Measurements from ENCODE around the gene TBCK.

TBCK gene

DNA sequence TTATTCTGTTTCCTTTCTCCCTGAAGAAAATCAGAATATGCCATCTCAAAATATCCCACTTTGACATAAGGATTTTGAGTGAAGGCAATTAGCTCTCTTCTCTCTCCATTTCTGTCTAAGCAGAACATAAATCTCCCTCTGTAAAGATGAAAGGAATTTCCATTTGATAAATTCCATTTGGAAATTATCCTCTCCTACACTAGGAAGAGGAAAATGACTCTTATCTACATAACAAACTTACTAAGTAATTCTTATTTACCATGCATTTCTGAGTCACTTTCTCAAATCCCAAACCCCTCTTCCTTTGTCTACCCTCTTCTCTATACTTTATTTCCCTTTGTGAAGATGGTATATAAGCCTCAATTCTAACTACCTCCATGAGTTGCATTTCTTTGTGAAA lies 11.4 kb downstream of the TBCK start:
- Histone ChIP-seq H3K9me3 (ENCODE audit: control insufficient read depth, low read length) (no peaks in the 10 kb centered on the region), H3K27me3 (replicated peaks; ENCODE audit: control insufficient read depth, insufficient read depth, low read length) (no peaks in the 10 kb centered on the region), H3K4me1 (ENCODE audit: control insufficient read depth, insufficient read depth, low read length) (peaks cover 15% of the 10 kb centered on the region), H3K36me3 (ENCODE audit: control insufficient read depth, insufficient read depth, low read length, severe bottlenecking) (peaks cover 18% of the 10 kb centered on the region), H3K9ac (ENCODE audit: low read length) (no peak overlapping the region), H3K4me3 (ENCODE audit: low read length) (no peak overlapping the region)
- no peak for DNase-seq (ENCODE audit: low read depth)

DNA sequence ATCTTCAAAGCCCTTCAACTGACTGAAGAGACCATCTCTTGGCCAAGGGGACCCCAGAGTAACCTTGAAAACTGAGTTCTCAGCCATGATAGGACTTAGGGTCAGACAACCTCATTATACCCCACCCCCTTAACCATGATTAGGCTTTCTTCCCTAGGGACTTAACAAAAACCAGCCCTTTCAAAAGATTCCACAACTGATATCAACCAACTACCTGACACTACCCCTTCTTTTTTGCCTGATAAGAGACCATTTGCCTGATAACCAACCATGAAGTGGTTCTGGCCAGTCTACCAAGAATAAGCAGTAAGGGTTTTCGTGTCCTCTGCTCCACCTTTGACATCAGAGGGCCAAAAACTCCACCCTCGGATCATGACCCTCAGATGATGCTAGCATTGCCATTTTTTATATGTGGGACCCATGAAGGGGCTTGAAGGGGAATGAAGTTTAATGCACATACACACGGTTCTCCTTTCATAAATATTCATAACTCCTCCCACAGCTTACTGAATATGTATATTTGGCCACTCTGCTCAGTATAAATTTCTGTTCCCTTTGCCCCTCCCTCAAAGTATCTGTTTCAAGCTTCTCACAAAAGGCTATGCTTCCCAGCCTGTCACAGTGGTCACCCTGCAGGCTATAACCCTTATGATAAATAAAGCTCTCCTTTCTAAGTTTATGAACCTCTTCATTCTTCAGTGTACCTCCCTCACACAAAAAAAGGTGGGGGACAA lies 12.3 kb downstream of the TBCK start:
- Histone ChIP-seq H3K9me3 (ENCODE audit: control insufficient read depth, low read length) (no peaks in the 10 kb centered on the region), H3K4me3 (ENCODE audit: low read length) (no peak overlapping the region), H3K36me3 (ENCODE audit: control insufficient read depth, insufficient read depth, low read length, severe bottlenecking) (peaks cover 25% of the 10 kb centered on the region), H3K4me1 (ENCODE audit: control insufficient read depth, insufficient read depth, low read length) (peaks cover 15% of the 10 kb centered on the region), H3K9ac (ENCODE audit: low read length) (no peak overlapping the region), H3K27me3 (replicated peaks; ENCODE audit: control insufficient read depth, insufficient read depth, low read length) (no peaks in the 10 kb centered on the region)
- no peak for DNase-seq (ENCODE audit: low read depth)

DNA sequence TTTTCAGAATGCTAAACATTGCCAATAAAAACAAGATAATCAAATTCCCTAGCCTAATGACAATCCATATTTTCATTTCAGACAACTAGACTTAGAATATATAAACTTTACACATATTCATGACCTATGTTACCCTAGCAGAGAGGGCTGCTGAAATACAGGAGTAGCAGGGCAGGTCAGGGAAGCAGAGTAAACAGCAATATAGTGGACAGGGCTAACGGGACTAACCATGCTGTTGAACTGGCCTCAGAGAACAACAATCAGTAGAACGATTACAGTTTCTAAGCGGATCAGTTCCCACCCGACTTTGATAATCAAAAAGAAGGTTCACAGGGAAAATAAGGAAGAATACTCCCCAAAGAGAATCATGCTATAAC lies 14.0 kb downstream of the TBCK start:
- DNase-seq (ENCODE audit: low read depth): no peak
- H3K4me3 ChIP-seq (ENCODE audit: low read length): peak overlapping the region; percentile 58
- H3K9me3 ChIP-seq (ENCODE audit: control insufficient read depth, low read length): no peaks in the 10 kb centered on the region
- H3K9ac ChIP-seq (ENCODE audit: low read length): peak overlapping the region; percentile 48
- peaks cover 23% of the 10 kb centered on the region for H3K36me3 ChIP-seq (ENCODE audit: control insufficient read depth, insufficient read depth, low read length, severe bottlenecking)
- H3K4me1 ChIP-seq (ENCODE audit: control insufficient read depth, insufficient read depth, low read length): peaks cover 15% of the 10 kb centered on the region
- H3K27me3 ChIP-seq (replicated peaks; ENCODE audit: control insufficient read depth, insufficient read depth, low read length): no peaks in the 10 kb centered on the region

DNA sequence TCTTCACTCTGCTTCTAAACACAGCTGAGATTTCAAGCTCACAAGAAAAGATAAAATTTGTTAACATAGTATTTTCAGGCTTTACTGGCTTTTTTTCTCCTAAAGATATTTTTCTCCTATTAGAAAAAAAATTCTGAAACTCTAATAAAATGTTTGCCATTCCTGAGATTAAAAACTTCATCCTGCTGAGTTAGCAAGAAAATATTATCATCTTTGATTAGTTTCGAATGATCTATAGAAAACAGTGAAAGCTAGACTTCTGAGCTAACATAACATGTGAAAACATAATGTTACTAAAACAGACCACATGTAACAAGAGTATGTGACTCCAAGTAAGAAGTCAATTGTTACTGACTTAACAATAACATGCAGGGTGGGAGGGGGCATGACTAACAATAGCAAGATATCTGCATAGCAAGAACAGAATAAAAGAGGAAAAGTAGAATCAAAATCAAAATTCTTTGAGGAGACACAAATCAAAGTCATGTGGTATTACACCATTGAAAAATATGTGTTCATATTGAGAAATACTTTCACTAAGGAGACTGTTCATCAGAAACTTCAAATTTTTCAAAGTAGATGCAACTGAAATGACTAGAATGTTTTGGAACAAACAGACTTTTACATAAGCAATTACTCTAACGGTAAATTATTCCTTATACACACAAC lies 14.5 kb downstream of the TBCK start:
- peaks cover 19% of the 10 kb centered on the region for H3K36me3 ChIP-seq (ENCODE audit: control insufficient read depth, insufficient read depth, low read length, severe bottlenecking)
- H3K9ac ChIP-seq (ENCODE audit: low read length): peak overlapping the region; percentile 48
- DNase-seq (ENCODE audit: low read depth): peak; percentile 80

DNA sequence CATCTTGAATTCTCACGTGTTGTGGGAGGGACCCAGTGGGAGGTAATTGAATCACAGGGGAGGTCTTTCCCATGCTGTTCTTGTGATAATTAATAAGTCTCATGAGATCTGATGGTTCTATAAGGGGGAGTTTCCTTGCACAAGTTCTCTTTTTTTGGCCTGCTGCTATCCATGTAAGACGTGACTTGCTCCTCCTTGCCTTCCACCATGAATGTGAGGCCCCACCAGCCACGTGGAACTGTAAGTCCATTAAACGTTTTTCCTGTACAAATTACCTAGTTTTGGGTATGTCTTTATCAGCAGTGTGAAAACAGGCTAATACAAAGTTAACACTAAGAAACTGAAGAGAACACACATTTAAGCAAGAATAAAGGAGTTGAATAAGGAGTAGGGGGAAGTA lies 16.0 kb downstream of the TBCK start:
- Histone ChIP-seq H3K4me1 (ENCODE audit: control insufficient read depth, insufficient read depth, low read length) (peaks cover 15% of the 10 kb centered on the region), H3K4me3 (ENCODE audit: low read length) (no peak overlapping the region), H3K9ac (ENCODE audit: low read length) (no peak overlapping the region), H3K27me3 (replicated peaks; ENCODE audit: control insufficient read depth, insufficient read depth, low read length) (no peaks in the 10 kb centered on the region), H3K9me3 (ENCODE audit: control insufficient read depth, low read length) (no peaks in the 10 kb centered on the region), H3K36me3 (ENCODE audit: control insufficient read depth, insufficient read depth, low read length, severe bottlenecking) (peaks cover 17% of the 10 kb centered on the region)
- no peak for DNase-seq (ENCODE audit: low read depth)

More for the DNA sequence above, 14.5 kb downstream of the TBCK start:
- no peaks in the 10 kb centered on the region for H3K9me3 ChIP-seq (ENCODE audit: control insufficient read depth, low read length)
- no peaks in the 10 kb centered on the region for H3K27me3 ChIP-seq (replicated peaks; ENCODE audit: control insufficient read depth, insufficient read depth, low read length)
- H3K4me1 ChIP-seq (ENCODE audit: control insufficient read depth, insufficient read depth, low read length): peaks cover 15% of the 10 kb centered on the region
- H3K4me3 ChIP-seq (ENCODE audit: low read length): peak overlapping the region; percentile 58

DNA sequence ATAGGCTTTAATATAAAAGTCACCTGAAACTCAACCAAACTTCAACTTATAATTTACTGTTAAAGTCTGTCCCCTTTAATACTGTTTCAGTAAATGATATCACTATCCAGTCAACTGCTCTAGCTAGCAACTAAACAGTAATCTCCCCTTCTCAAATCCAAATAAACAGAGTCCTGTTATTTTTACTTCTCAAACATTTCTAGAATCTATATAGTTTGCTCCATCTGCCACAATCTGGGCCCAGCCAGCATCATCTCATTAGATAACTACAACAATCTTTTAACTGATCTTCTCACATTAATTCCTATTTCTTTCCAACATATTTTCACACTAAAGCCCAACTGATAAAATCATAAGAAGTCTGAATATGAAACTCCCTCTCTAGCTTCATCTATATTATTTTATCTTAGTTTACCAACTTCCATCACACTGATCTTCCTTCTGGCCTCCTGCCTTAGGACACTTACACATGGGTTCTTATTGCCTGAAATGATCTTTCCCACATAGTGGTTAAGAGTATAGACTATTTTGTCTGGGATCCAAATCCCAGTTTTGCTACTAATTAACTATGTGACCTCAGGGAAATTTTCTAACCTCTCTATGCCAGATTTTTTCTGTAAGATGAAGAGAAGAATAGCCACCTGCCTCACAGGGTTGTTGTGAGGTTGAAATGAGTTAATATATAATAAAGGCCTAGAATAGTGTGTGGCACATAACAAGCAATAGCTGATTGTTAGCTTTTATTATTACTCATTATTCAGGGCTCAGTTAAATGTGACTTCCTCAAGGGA lies 18.6 kb downstream of the TBCK start:
- Histone ChIP-seq H3K4me1 (ENCODE audit: control insufficient read depth, insufficient read depth, low read length) (peaks cover 14% of the 10 kb centered on the region), H3K9ac (ENCODE audit: low read length) (no peak overlapping the region), H3K4me3 (ENCODE audit: low read length) (no peak overlapping the region), H3K27me3 (replicated peaks; ENCODE audit: control insufficient read depth, insufficient read depth, low read length) (no peaks in the 10 kb centered on the region), H3K9me3 (ENCODE audit: control insufficient read depth, low read length) (no peaks in the 10 kb centered on the region), H3K36me3 (ENCODE audit: control insufficient read depth, insufficient read depth, low read length, severe bottlenecking) (peaks cover 35% of the 10 kb centered on the region)
- no peak for DNase-seq (ENCODE audit: low read depth)

DNA sequence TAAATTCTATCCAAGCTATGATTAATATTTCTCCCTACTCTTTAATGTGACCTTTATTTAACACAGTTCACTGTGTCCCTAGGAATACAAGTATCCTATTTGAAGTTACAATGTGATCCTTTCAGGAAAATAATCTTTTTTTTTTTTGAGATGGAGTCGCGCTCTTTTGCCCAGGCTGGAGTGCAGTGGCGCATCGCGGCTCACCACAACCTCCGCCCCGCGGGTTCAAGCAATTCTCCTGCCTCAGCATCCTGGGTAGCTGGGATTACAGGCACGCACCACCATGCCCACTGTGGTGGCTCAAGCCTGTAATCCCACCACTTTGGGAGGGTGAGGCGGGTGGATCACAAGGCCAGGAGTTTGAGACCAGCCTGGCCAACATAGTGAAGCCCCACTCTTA lies 21.9 kb downstream of the TBCK start:
- H3K4me3 ChIP-seq (ENCODE audit: low read length): no peak overlapping the region
- H3K27me3 ChIP-seq (replicated peaks; ENCODE audit: control insufficient read depth, insufficient read depth, low read length): no peaks in the 10 kb centered on the region

DNA sequence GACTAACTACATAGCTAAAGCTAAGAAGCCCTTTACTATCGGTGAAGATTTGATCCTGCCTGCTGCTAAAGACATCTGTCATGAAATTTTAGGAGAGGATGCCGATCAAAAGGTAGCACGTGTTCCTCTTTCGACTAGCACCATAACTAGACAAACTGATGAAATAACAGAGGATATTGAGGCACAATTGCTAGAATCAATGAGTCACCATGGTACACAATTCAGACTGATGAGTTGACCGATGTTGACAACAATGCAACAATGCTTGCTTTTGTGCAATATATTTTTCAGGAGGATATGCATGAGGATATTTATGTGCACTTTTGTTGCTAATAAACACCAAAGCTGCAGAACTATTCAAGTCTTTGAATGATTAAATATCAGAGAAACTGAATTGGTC lies 24.3 kb downstream of the TBCK start:
- Histone ChIP-seq H3K36me3 (ENCODE audit: control insufficient read depth, insufficient read depth, low read length, severe bottlenecking) (peaks cover 36% of the 10 kb centered on the region), H3K27me3 (replicated peaks; ENCODE audit: control insufficient read depth, insufficient read depth, low read length) (no peaks in the 10 kb centered on the region), H3K4me1 (ENCODE audit: control insufficient read depth, insufficient read depth, low read length) (peaks cover 10% of the 10 kb centered on the region), H3K9me3 (ENCODE audit: control insufficient read depth, low read length) (no peaks in the 10 kb centered on the region), H3K4me3 (ENCODE audit: low read length) (no peak overlapping the region), H3K9ac (ENCODE audit: low read length) (no peak overlapping the region)
- DNase-seq (ENCODE audit: low read depth): no peak

More for the DNA sequence above, 21.9 kb downstream of the TBCK start:
- no peaks in the 10 kb centered on the region for H3K9me3 ChIP-seq (ENCODE audit: control insufficient read depth, low read length)
- no peak for DNase-seq (ENCODE audit: low read depth)
- no peak overlapping the region for H3K9ac ChIP-seq (ENCODE audit: low read length)
- H3K36me3 ChIP-seq (ENCODE audit: control insufficient read depth, insufficient read depth, low read length, severe bottlenecking): peaks cover 39% of the 10 kb centered on the region
- H3K4me1 ChIP-seq (ENCODE audit: control insufficient read depth, insufficient read depth, low read length): no peaks in the 10 kb centered on the region

DNA sequence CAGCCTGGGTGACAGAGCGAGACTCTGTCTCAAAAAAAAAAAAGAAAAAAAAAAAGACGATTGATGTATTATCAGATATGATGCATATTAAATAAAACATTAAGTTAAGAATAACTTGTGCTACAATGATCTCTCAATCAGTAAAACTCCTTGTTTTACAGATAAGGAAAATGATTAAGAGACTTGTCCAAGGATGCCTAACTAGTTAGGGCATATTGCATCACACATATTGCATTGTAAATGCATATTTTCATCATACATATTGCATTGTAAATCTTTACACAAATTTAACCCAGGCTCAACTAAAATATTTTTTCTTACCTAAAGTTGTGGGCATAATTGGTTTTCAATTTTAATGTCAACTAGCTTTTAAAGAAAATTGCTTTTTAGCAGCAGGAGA lies 26.3 kb downstream of the TBCK start:
- no peaks in the 10 kb centered on the region for H3K9me3 ChIP-seq (ENCODE audit: control insufficient read depth, low read length)
- peaks cover 32% of the 10 kb centered on the region for H3K36me3 ChIP-seq (ENCODE audit: control insufficient read depth, insufficient read depth, low read length, severe bottlenecking)
- H3K4me1 ChIP-seq (ENCODE audit: control insufficient read depth, insufficient read depth, low read length): peaks cover 10% of the 10 kb centered on the region

DNA sequence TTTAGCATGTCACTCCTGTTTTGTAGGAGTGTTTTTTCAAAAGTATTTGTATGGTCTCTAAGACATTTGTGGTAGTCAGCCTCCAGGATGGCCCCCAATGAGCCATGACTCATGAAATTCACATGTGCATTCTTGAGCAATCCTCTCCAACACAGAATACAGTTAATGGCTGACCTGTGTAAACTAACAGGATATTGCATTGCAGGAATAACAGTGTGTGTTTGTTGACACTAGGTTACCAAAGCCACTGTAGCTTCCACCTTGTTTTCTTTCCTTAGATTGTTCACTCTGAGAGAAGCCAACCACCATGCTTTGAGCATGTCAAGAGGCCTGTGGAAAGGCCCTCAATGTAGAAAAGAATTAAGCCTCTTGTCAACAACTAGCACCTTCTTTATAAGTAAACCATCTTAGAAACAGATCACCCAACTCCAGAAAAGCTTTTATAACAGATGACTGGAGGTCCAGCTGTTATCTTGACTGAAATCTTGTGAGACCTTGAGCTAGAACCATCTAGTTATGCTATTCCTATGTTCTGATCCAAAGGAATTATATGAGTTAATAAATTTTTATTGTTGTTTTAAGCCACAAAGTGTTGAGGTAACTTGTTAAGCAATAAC lies 28.5 kb downstream of the TBCK start:
- DNase-seq (ENCODE audit: low read depth): peak; percentile 79
- Histone ChIP-seq H3K27me3 (replicated peaks; ENCODE audit: control insufficient read depth, insufficient read depth, low read length) (no peaks in the 10 kb centered on the region), H3K36me3 (ENCODE audit: control insufficient read depth, insufficient read depth, low read length, severe bottlenecking) (peaks cover 16% of the 10 kb centered on the region), H3K4me1 (ENCODE audit: control insufficient read depth, insufficient read depth, low read length) (peaks cover 10% of the 10 kb centered on the region), H3K9ac (ENCODE audit: low read length) (no peak overlapping the region), H3K9me3 (ENCODE audit: control insufficient read depth, low read length) (no peaks in the 10 kb centered on the region), H3K4me3 (ENCODE audit: low read length) (no peak overlapping the region)

More for the DNA sequence above, 26.3 kb downstream of the TBCK start:
- Histone ChIP-seq H3K4me3 (ENCODE audit: low read length) (no peak overlapping the region), H3K27me3 (replicated peaks; ENCODE audit: control insufficient read depth, insufficient read depth, low read length) (no peaks in the 10 kb centered on the region), H3K9ac (ENCODE audit: low read length) (no peak overlapping the region)
- DNase-seq (ENCODE audit: low read depth): peak; percentile 30

DNA sequence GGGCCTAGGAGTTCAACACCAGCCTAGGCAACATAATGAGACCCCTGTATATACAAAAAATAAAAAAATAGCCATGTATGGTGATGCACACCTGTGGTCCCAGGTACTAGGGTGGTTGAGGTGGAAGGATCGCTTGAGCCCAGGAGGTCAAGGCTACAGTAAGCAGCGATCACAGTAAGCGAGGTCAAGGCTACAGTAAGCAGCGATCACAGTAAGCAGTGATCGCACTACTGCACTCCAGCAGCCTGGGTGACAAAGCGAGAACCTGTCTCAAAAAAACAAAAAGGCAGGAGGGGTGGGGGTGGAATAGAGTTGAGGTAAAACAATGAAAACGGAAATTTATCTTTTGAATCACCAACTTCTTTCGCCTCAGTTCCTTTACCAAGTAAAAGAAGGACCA lies 29.4 kb downstream of the TBCK start:
- no peaks in the 10 kb centered on the region for H3K27me3 ChIP-seq (replicated peaks; ENCODE audit: control insufficient read depth, insufficient read depth, low read length)
- peaks cover 10% of the 10 kb centered on the region for H3K4me1 ChIP-seq (ENCODE audit: control insufficient read depth, insufficient read depth, low read length)
- no peak for DNase-seq (ENCODE audit: low read depth)
- H3K9me3 ChIP-seq (ENCODE audit: control insufficient read depth, low read length): no peaks in the 10 kb centered on the region
- peaks cover 11% of the 10 kb centered on the region for H3K36me3 ChIP-seq (ENCODE audit: control insufficient read depth, insufficient read depth, low read length, severe bottlenecking)
- no peak overlapping the region for H3K9ac ChIP-seq (ENCODE audit: low read length)
- H3K4me3 ChIP-seq (ENCODE audit: low read length): no peak overlapping the region
